IMR-90 (cell line): ENCODE data around the gene FAM110D. TPM values are rescaled to one million over a fixed set of nuclear protein-coding genes. Genes with fewer than 3 reads are reported as not detected.

ENCODE experiments used
- ATAC-seq: fragments of 200-7000 bp; cut with Tn5 transposase; 2 replicates; pipeline ENCODE4 v1.9.1; 2020; ENCODE audit warnings: low read depth, mild to moderate bottlenecking, moderate library complexity
- BruUV-seq: library from RNA; stranded (reverse); fragments of 400-500 nt; replicated peaks from 2 replicates; lab custom pipeline; 2021; lab: Mats Ljungman, UMichigan
- CTCF ChIA-PET: fragments of 300-600 bp; formaldehyde crosslinking; extraction: SDS; loops from one replicate; lab custom pipeline; 2021; ENCODE audit warnings: antibody characterized with exemption; lab: Yijun Ruan, JAX
- POLR2A ChIA-PET: fragments of 300-600 bp; sonication (Branson Sonifier 250); formaldehyde crosslinking; loops from one replicate; lab custom pipeline; 2022; ENCODE audit warnings: antibody characterized with exemption; ENCODE audit not compliant: unreplicated experiment; lab: Charles Lee
- DNase-seq: peaks from one replicate; pipeline ENCODE4 v3.0.0; 2013
- H2AFZ ChIP-seq: replicated peaks from 2 replicates; pipeline ENCODE3; 2013; ENCODE audit warnings: low read length, mild to moderate bottlenecking; ENCODE audit not compliant: poor library complexity
- H2AK5ac ChIP-seq: 2 replicates; pipeline ENCODE4 v1.6.1; 2013; ENCODE audit warnings: low read depth, low read length, inconsistent platforms
- H2AK9ac ChIP-seq: replicated peaks from 2 replicates; pipeline ENCODE3; 2013; ENCODE audit warnings: mild to moderate bottlenecking, low read depth, low read length, moderate library complexity; ENCODE audit not compliant: poor library complexity
- H2BK120ac ChIP-seq: 2 replicates; pipeline ENCODE4 v1.6.1; 2013; ENCODE audit warnings: low read depth, low read length, inconsistent platforms
- H2BK15ac ChIP-seq: 3 replicates; pipeline ENCODE4 v1.6.1; 2013; ENCODE audit warnings: low read depth, low read length, inconsistent platforms
- H2BK20ac ChIP-seq: 2 replicates; pipeline ENCODE4 v1.6.1; 2013; ENCODE audit warnings: low read depth, mild to moderate bottlenecking, inconsistent platforms, low read length, moderate library complexity
- H2BK5ac ChIP-seq: 2 replicates; pipeline ENCODE4 v1.6.1; 2013; ENCODE audit warnings: mild to moderate bottlenecking, low read depth, low read length, inconsistent platforms; ENCODE audit not compliant: poor library complexity, severe bottlenecking
- H3K14ac ChIP-seq: replicated peaks from 2 replicates; pipeline ENCODE4 v1.6.1; 2013; ENCODE audit warnings: low read depth, low read length, inconsistent platforms
- H3K18ac ChIP-seq: 2 replicates; pipeline ENCODE4 v1.6.1; 2013; ENCODE audit warnings: low read depth, low read length, control low read depth
- H3K23ac ChIP-seq: 2 replicates; pipeline ENCODE4 v1.6.1; 2013; ENCODE audit warnings: low read depth, low read length, inconsistent platforms
- H3K27ac ChIP-seq: 2 replicates; pipeline ENCODE4 v1.5.1; 2013; ENCODE audit warnings: mild to moderate bottlenecking, control low read depth, low read length; ENCODE audit not compliant: insufficient read depth
- H3K27me3 ChIP-seq: 2 replicates; pipeline ENCODE4 v1.6.1; 2013; ENCODE audit warnings: low read length; ENCODE audit not compliant: control insufficient read depth, insufficient read depth
- H3K36me3 ChIP-seq: 2 replicates; pipeline ENCODE4 v1.6.1; 2013; ENCODE audit warnings: low read length, mixed read lengths; ENCODE audit not compliant: control insufficient read depth, insufficient read depth
- H3K4ac ChIP-seq: 2 replicates; pipeline ENCODE4 v1.6.1; 2013; ENCODE audit warnings: low read depth, low read length, inconsistent platforms
- H3K4me1 ChIP-seq: 2 replicates; pipeline ENCODE4 v1.6.1; 2013; ENCODE audit warnings: low read length, mixed read lengths; ENCODE audit not compliant: control insufficient read depth, insufficient read depth
- H3K4me2 ChIP-seq: 2 replicates; pipeline ENCODE4 v1.6.1; 2013; ENCODE audit warnings: low read depth, mild to moderate bottlenecking, control low read depth, low read length, moderate library complexity
- H3K4me3 ChIP-seq: 2 replicates; pipeline ENCODE4 v1.5.1; 2013; ENCODE audit warnings: low read depth, mild to moderate bottlenecking, control low read depth, low read length, moderate library complexity; ENCODE audit not compliant: insufficient read depth
- H3K56ac ChIP-seq: 2 replicates; pipeline ENCODE4 v1.6.1; 2013; ENCODE audit warnings: low read length, inconsistent platforms; ENCODE audit not compliant: insufficient read depth; ENCODE audit errors: extremely low read depth
- H3K79me1 ChIP-seq, 2 experiments: 2 replicates each; pipeline ENCODE4 v1.6.1; 2013; ENCODE audit warnings: low read length in 2 of 2, inconsistent platforms in 1 of 2, low read depth in 1 of 2
- H3K9ac ChIP-seq: 2 replicates; pipeline ENCODE4 v1.6.1; 2013; ENCODE audit warnings: low read depth, low read length, control low read depth
- H3K9me1 ChIP-seq: 2 replicates; pipeline ENCODE4 v1.6.1; 2013; ENCODE audit warnings: low read length, inconsistent platforms; ENCODE audit not compliant: insufficient read depth
- H3K9me3 ChIP-seq: 2 replicates; pipeline ENCODE4 v1.6.1; 2013; ENCODE audit warnings: low read length; ENCODE audit not compliant: control insufficient read depth, insufficient read depth
- H4K20me1 ChIP-seq: 2 replicates; pipeline ENCODE4 v1.6.1; 2013; ENCODE audit warnings: low read length, inconsistent platforms; ENCODE audit not compliant: insufficient read depth
- H4K5ac ChIP-seq: 2 replicates; pipeline ENCODE4 v1.6.1; 2013; ENCODE audit warnings: mild to moderate bottlenecking, low read depth, low read length, control low read depth
- H4K8ac ChIP-seq, 2 experiments: 2 replicates each; pipeline ENCODE4 v1.6.1; 2013; ENCODE audit warnings: low read depth in 2 of 2, low read length in 2 of 2, control low read depth in 1 of 2, inconsistent platforms in 1 of 2
- H4K91ac ChIP-seq: 2 replicates; pipeline ENCODE4 v1.6.1; 2013; ENCODE audit warnings: low read depth, low read length, inconsistent platforms; ENCODE audit not compliant: insufficient read depth
- BHLHE40 ChIP-seq: fragments of 150-350 bp; IDR thresholded peaks from 2 replicates; pipeline ENCODE4 v1.6.1; 2016; ENCODE audit warnings: mild to moderate bottlenecking, low read depth, low read length
- CHD1 ChIP-seq: IDR thresholded peaks from 2 replicates; pipeline ENCODE4 v1.6.1; 2012; ENCODE audit warnings: low read depth, low read length, improper control_type of control experiment
- CTCF ChIP-seq: conservative IDR thresholded peaks from 2 replicates; pipeline ENCODE4 v1.5.1; 2012; ENCODE audit warnings: mild to moderate bottlenecking, low read depth, low read length, improper control_type of control experiment
- ELK1 ChIP-seq: fragments of 150-350 bp; IDR thresholded peaks from 2 replicates; pipeline ENCODE4 v1.6.1; 2016; ENCODE audit warnings: low read depth, mild to moderate bottlenecking, low read length, moderate library complexity, borderline replicate concordance
- FOS ChIP-seq: fragments of 150-350 bp; IDR thresholded peaks from 2 replicates; pipeline ENCODE4 v1.6.1; 2016; ENCODE audit warnings: low read depth, low read length
- MAFK ChIP-seq: IDR thresholded peaks from 2 replicates; pipeline ENCODE4 v1.6.1; 2012; ENCODE audit warnings: low read depth, low read length, improper control_type of control experiment
- MAZ ChIP-seq: IDR thresholded peaks from 2 replicates; pipeline ENCODE4 v1.6.1; 2012; ENCODE audit warnings: low read depth, mild to moderate bottlenecking, low read length, improper control_type of control experiment, moderate library complexity, borderline replicate concordance
- MXI1 ChIP-seq: IDR thresholded peaks from 2 replicates; pipeline ENCODE4 v1.6.1; 2012; ENCODE audit warnings: low read depth, mild to moderate bottlenecking, low read length, moderate library complexity, borderline replicate concordance
- NFE2L2 ChIP-seq: fragments of 150-350 bp; IDR thresholded peaks from 2 replicates; pipeline ENCODE4 v1.6.1; 2016; ENCODE audit warnings: low read depth, mild to moderate bottlenecking, low read length
- POLR2A ChIP-seq: IDR thresholded peaks from 2 replicates; pipeline ENCODE4 v1.6.1; 2012; ENCODE audit warnings: mild to moderate bottlenecking, low read depth, low read length
- RFX5 ChIP-seq: IDR thresholded peaks from 2 replicates; pipeline ENCODE4 v1.8.0; 2012; ENCODE audit warnings: low read depth, mild to moderate bottlenecking, low read length, moderate library complexity
- SMC3 ChIP-seq: fragments of 150-350 bp; IDR thresholded peaks from 2 replicates; pipeline ENCODE4 v1.6.1; 2016; ENCODE audit warnings: low read depth, mild to moderate bottlenecking, antibody characterized with exemption, low read length, moderate library complexity
- USF2 ChIP-seq: fragments of 150-350 bp; IDR thresholded peaks from 2 replicates; pipeline ENCODE4 v1.6.1; 2017; ENCODE audit warnings: mild to moderate bottlenecking, antibody characterized with exemption, low read length, low read depth
- WGBS, 2 experiments: methylation state at CpG; one replicate each; pipeline versions ENCODE4 v1.1.5 to v1.1.7; 2013; ENCODE audit warnings: missing lambda C conversion rate in 2 of 2; ENCODE audit not compliant: insufficient read length in 1 of 2; ENCODE audit errors: extremely low coverage in 2 of 2; 5-methylcytosine and 5-hydroxymethylcytosine counted together
- dilution Hi-C: fragments of 300-500 bp; cut with HindIII; formaldehyde crosslinking; loops from one replicate; pipeline ENCODE4 v1.14.3; 2018; ENCODE audit warnings: low sequenced_read_pairs; ENCODE audit not compliant: unreplicated experiment
- in situ Hi-C: fragments of 300-500 bp; cut with MboI; formaldehyde crosslinking; loops from 3 replicates; pipeline ENCODE4 v1.14.3; 2019; ENCODE audit warnings: low sequenced_read_pairs, inconsistent platforms, mixed read lengths
- intact Hi-C: fragments of 100-400 bp; cut with micrococcal nuclease; formaldehyde crosslinking; loops from 2 replicates; pipeline ENCODE4 v1.10.0; 2022
- polyA plus RNA-seq, 3 experiments: library from polyadenylated mRNA; depleted of rRNA; stranded (reverse); fragments of >200 nt; gene quantifications; 2 replicates each; pipeline ENCODE4 v1.2.3, GENCODE V29; 2012; ENCODE audit warnings: low replicate concordance in 1 of 3
- total RNA-seq: library from RNA; depleted of rRNA; stranded (reverse); fragments of >200 nt; gene quantifications from 2 replicates; pipeline ENCODE4 v1.2.3, GENCODE V29; 2012

The FAM110D gene
- total and polyA plus RNA-seq, 2 of the 4 experiments (the other 2 are of a cell fraction) = not detected

- no peaks in the 10 kb centered on the region for H3K9me1 ChIP-seq
- in situ Hi-C loops (no loop called here), dilution Hi-C loops (no loop called here), intact Hi-C loops (no loop called here)
- POLR2A ChIA-PET = no interaction called here
- H3K4ac ChIP-seq = no peak overlapping the region
- no peak overlapping the region for H2BK5ac ChIP-seq
- no peak overlapping the region for H4K8ac ChIP-seq
- BruUV-seq = no TSS peak
- H2BK15ac ChIP-seq = no peak overlapping the region
- no peak overlapping the region for H3K9ac ChIP-seq
- no peak overlapping the region for H4K5ac ChIP-seq
- ATAC-seq (no peak), DNase-seq (no peak)
- CTCF ChIA-PET = no interaction called here
- WGBS, 2 experiments = no CpG with 5 or more reads among the region's 3 CpGs
- H2AK5ac ChIP-seq = no peak overlapping the region
- no peaks in the 10 kb centered on the region for H3K9me3 ChIP-seq
- H4K91ac ChIP-seq = no peak overlapping the region
- no peak overlapping the region for H3K14ac ChIP-seq
- H3K4me3 ChIP-seq = no peak overlapping the region
- no peak overlapping the region for H2BK20ac ChIP-seq
- no peak overlapping the region for H3K4me2 ChIP-seq
- TF ChIP-seq MAFK (no peak), POLR2A (no peak), RFX5 (no peak), NFE2L2 (no peak), CHD1 (no peak), MXI1 (no peak), ELK1 (no peak), USF2 (no peak), BHLHE40 (no peak), MAZ (no peak), FOS (no peak), CTCF (no peak), SMC3 (no peak)
- no peaks in the 10 kb centered on the region for H3K36me3 ChIP-seq
- no peak overlapping the region for H2AFZ ChIP-seq
- no peak overlapping the region for H2AK9ac ChIP-seq
- H3K56ac ChIP-seq = no peak overlapping the region
- H3K23ac ChIP-seq = no peak overlapping the region
- H3K79me1 ChIP-seq = no peaks in the 10 kb centered on the region
- no peak overlapping the region for H2BK120ac ChIP-seq
- H3K4me1 ChIP-seq = no peaks in the 10 kb centered on the region
- H3K18ac ChIP-seq = no peak overlapping the region
- no peaks in the 10 kb centered on the region for H4K20me1 ChIP-seq
- H3K27ac ChIP-seq = no peak overlapping the region
- peaks cover 40% of the 10 kb centered on the region for H3K27me3 ChIP-seq
Observed at GRCh38 chr1:26197301-26197700, 38.4 kb downstream of the FAM110D start.
